H1 (cell line): ENCODE measurements around the gene NNMT.

Source experiments
- BCL11A ChIP-seq, 2 experiments: IDR thresholded peaks; one replicate each; pipeline ENCODE4 v1.6.1; 2011; ENCODE audit warnings: low read depth in 2 of 2, low read length in 2 of 2, mild to moderate bottlenecking in 2 of 2
- BRCA1 ChIP-seq: IDR thresholded peaks from 2 replicates; pipeline ENCODE4 v1.6.1; 2012; ENCODE audit warnings: low read depth, low read length, improper control_type of control experiment
- CHD2 ChIP-seq: IDR thresholded peaks from 2 replicates; pipeline ENCODE4 v1.6.1; 2012; ENCODE audit warnings: low read length, improper control_type of control experiment
- CTCF ChIP-seq, 3 experiments: IDR thresholded peaks; 1 replicate in 2 of 3; 2 replicates in 1 of 3; pipeline versions ENCODE4 v1.5.1 to v1.6.1; 2011; ENCODE audit warnings: low read length in 3 of 3, mild to moderate bottlenecking in 3 of 3, inconsistent platforms in 2 of 3, low read depth in 1 of 3, moderate library complexity in 1 of 3; ENCODE audit not compliant: insufficient read depth in 1 of 3; ENCODE audit errors: control extremely low read depth in 1 of 3
- FOSL1 ChIP-seq: IDR thresholded peaks from 2 replicates; pipeline ENCODE4 v1.6.1; 2011; ENCODE audit warnings: mild to moderate bottlenecking, low read depth, low read length, moderate library complexity; ENCODE audit not compliant: insufficient read depth
- HDAC2 ChIP-seq, 2 experiments: fragments of 300-600 bp in 1 of 2; sonication (generic) in 1 of 2; IDR thresholded peaks; 2 replicates each; pipeline ENCODE4 v1.6.1; 2011 to 2012; ENCODE audit warnings: low read depth in 2 of 2, low read length in 2 of 2, mild to moderate bottlenecking in 2 of 2, moderate library complexity in 2 of 2, borderline replicate concordance in 1 of 2, inconsistent platforms in 1 of 2
- JUND ChIP-seq: IDR thresholded peaks from 2 replicates; pipeline ENCODE4 v1.6.1; 2011; ENCODE audit warnings: mild to moderate bottlenecking, improper control_type of control experiment, low read length
- PHF8 ChIP-seq: fragments of 200-600 bp; sonication (generic); conservative IDR thresholded peaks from 2 replicates; pipeline ENCODE4 v1.7.1; 2012; ENCODE audit warnings: low read depth, mild to moderate bottlenecking, inconsistent platforms, low read length, moderate library complexity
- POLR2A ChIP-seq, 2 experiments: IDR thresholded peaks; 1 replicate in 1 of 2; 2 replicates in 1 of 2; pipeline ENCODE4 v1.6.1; 2011; ENCODE audit warnings: low read depth in 2 of 2, low read length in 2 of 2, mild to moderate bottlenecking in 2 of 2; ENCODE audit errors: control extremely low read depth in 1 of 2
- ZNF274 ChIP-seq: IDR thresholded peaks from 2 replicates; pipeline ENCODE4 v1.7.0; 2012; ENCODE audit warnings: low read length, borderline replicate concordance; ENCODE audit errors: extremely low read depth

GRCh38 chr11:114260077-114260476 is 36.1 kb upstream of the NNMT start:
- no peak for TF ChIP-seq PHF8
- no peak for TF ChIP-seq HDAC2 (IDR thresholded peaks at IDR 0.05; ENCODE audit: borderline replicate concordance in 1 of 2, low read depth in 2 of 2, low read length in 2 of 2)
- TF ChIP-seq CHD2: no peak
- no peak for TF ChIP-seq JUND
- TF ChIP-seq BRCA1: no peak
- TF ChIP-seq FOSL1: no peak
- no peak for TF ChIP-seq ZNF274
- TF ChIP-seq POLR2A (IDR thresholded peaks at IDR 0.05; ENCODE audit: control extremely low read depth in 1 of 2, low read depth in 2 of 2, low read length in 2 of 2): no peak
- TF ChIP-seq BCL11A (IDR thresholded peaks at IDR 0.05; ENCODE audit: low read depth in 2 of 2, low read length in 2 of 2): no peak
- no peak for TF ChIP-seq CTCF (IDR thresholded peaks at IDR 0.05; ENCODE audit: control extremely low read depth in 1 of 3, insufficient read depth in 1 of 3, low read depth in 1 of 3, low read length in 3 of 3)
